Middle frontal gyrus (tissue), 1 donor: Measurements from ENCODE around the gene CNIH3.

Experiments
- DNase-seq: peaks from one replicate; pipeline ENCODE4 v3.0.0-alpha.2; 2015; ENCODE audit warnings: low spot score; ENCODE audit errors: extremely low spot score

CNIH3 gene

GRCh38 chr1:224769452-224770335, 153.6 kb downstream of the CNIH3 start:
- DNase-seq: no peak

- no peak for DNase-seq
Observed at GRCh38 chr1:224770336-224770693, 154.2 kb downstream of the CNIH3 start.

- no peak for DNase-seq
Observed at GRCh38 chr1:224773646-224774045, 157.5 kb downstream of the CNIH3 start.

DNA sequence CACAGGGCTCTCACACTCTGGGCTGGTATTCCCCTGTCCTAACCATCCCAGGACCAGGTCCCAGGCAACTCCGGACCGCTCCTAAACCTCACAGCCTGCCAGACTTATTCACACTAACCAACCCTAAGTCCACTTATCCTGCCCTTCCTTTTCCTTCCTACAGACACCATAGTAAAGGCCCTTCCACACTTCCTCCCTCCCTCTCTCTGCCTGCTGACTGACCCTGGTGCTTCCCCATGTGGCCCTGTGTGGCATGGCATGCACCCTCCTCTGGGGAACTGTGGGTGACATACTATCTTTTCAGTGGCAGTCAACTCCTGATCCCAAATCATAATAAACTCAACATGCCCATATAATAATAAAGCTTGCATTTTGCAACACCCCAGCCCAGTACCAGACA, 158.3 kb downstream of the CNIH3 start:
- no peak for DNase-seq

GRCh38 chr1:224777180-224777579, 161.1 kb downstream of the CNIH3 start:
- no peak for DNase-seq

GRCh38 chr1:224779536-224779935, 163.4 kb downstream of the CNIH3 start:
- no peak for DNase-seq

- DNase-seq: no peak
Observed at GRCh38 chr1:224780736-224781135, 164.6 kb downstream of the CNIH3 start.

GRCh38 chr1:224781800-224782199, 165.7 kb downstream of the CNIH3 start:
- DNase-seq: no peak

GRCh38 chr1:224782281-224783000, 166.3 kb downstream of the CNIH3 start:
- no peak for DNase-seq

DNA sequence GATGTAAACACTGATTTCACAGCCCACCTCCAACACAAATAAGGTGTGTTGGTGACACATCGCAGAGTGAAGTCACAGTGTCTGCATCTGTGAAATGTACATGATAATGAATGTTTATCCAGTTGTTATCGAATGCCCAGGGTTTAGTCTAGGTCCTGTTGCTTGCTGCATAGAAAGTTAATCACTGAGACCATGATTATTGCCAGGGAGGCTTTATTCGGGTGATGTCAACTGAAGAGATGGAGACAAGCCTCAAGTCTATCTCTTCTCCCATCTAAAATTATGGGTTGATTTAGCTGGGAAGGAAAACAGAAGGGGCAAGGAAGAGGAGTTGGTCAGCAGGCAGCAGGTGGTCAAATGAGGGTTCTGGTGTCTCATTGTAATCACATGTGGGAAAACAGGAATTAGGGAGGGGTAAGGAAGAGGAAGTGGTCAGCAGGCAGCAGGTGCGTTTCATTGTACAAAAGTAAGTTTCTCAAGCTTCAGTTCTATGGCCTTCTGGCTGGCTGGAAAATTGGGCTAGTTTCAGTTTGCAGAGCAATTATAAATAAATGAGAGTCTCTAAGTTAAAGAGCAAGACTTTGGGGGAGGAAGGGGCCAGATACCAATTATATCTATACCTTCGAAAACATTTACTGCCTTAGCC, 167.0 kb downstream of the CNIH3 start:
- DNase-seq: no peak

- DNase-seq: no peak
Observed at GRCh38 chr1:224784265-224785039, 168.3 kb downstream of the CNIH3 start.

GRCh38 chr1:224785040-224785328, 168.9 kb downstream of the CNIH3 start:
- DNase-seq: no peak

DNA sequence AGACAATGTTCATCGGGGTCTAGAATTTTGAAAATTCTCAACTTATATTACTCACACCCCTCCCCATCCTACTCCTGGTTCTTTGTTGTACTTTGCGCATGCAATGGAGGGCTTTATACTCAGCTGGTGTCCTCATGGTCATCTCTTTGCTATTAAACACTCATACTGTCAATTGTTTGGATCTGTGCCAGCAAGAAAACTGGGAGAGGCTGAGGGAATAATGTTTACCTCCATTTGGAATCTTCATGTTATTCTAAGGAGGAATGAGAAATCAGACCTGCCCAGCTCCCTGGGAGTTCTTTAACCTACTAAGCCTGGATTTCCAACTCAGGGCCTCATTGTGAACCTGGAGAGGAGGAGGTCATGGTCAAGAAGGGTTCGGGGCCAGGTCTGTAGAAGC, 169.5 kb downstream of the CNIH3 start:
- DNase-seq: no peak

- DNase-seq: no peak
Observed at GRCh38 chr1:224786533-224787250, 170.6 kb downstream of the CNIH3 start.

DNA sequence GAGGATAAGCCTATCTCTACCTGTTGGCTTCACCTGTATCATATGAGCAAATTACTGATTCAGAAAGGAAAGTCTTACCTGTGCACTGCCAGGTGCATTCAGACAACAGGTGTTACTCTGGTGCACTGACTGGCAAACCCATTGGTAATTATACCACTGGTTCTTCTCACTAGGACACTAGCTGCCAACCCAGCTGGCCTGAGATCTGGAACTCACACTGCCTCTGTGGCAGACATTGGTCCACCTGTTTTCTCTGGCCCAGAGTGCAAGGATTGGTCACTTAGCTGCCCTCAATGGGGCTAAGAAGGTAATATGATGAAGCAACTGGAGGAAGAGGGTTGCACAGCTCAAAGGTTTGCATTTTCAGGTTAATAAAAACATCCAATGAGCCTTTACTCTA, 173.2 kb downstream of the CNIH3 start:
- no peak for DNase-seq
